Epithelial cell of proximal tubule (primary cell): ENCODE results near the gene SH2B3. TPM values are rescaled to one million over a fixed set of nuclear protein-coding genes. Genes with fewer than 3 reads are reported as not detected.
"Not testable (repeated sequence)": the region's sequence is repeated elsewhere in the genome, so short reads cannot be mapped to it uniquely, and the experiment has no call there.

ENCODE experiments used
- DNase-seq: peaks from one replicate; pipeline ENCODE4 v3.0.0-alpha.2; 2011; ENCODE audit warnings: low read depth
- H3K4me3 ChIP-seq: 2 replicates; pipeline ENCODE4 v1.5.1; 2011; ENCODE audit warnings: low read depth, mild to moderate bottlenecking, low read length
- total RNA-seq: library from RNA; depleted of rRNA; stranded (reverse); fragments of >200 nt; gene quantifications from 2 replicates; pipeline ENCODE4 v1.2.3, GENCODE V29; 2015
- TF ChIP-seq, protein P1 (sequence below): conservative IDR thresholded peaks from 2 replicates; pipeline ENCODE4 v1.5.1; 2012; ENCODE audit warnings: low read depth, mild to moderate bottlenecking, low read length

Gene SH2B3
- total RNA-seq, 1 donor from 2014 or later = 59.6 TPM

DNA sequence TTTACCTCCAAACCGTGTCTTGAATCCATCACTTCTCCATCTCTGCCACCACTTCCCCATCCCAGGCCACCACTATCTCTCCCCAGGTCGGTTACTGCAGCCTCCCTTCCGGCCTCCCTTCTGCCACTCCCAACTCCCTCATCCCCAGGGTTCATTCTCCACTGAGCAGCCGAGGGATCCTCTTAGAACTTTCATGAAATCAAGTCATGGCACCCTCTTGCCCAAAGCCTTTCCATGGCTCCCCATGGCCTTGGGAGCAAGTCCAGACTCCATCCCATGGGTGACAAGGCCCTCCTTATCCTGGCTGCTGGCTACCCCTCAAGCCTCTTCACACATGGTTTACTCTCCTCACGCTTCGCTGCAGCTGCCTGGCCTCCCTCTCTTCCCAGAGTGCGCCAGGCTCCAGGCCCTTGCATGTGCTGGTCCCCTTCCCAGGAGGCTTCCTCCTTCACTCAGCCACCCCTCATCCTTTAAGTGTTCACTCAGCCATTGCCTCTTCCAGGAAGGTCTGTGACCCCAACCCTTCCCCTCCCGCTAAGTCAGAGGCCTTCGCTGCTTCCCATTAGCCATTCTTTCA, 17.9 kb upstream of the SH2B3 start:
- TF ChIP-seq, protein P1, sequence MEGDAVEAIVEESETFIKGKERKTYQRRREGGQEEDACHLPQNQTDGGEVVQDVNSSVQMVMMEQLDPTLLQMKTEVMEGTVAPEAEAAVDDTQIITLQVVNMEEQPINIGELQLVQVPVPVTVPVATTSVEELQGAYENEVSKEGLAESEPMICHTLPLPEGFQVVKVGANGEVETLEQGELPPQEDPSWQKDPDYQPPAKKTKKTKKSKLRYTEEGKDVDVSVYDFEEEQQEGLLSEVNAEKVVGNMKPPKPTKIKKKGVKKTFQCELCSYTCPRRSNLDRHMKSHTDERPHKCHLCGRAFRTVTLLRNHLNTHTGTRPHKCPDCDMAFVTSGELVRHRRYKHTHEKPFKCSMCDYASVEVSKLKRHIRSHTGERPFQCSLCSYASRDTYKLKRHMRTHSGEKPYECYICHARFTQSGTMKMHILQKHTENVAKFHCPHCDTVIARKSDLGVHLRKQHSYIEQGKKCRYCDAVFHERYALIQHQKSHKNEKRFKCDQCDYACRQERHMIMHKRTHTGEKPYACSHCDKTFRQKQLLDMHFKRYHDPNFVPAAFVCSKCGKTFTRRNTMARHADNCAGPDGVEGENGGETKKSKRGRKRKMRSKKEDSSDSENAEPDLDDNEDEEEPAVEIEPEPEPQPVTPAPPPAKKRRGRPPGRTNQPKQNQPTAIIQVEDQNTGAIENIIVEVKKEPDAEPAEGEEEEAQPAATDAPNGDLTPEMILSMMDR = no peak
- no peak for DNase-seq
- H3K4me3 ChIP-seq = no peak overlapping the region

DNA sequence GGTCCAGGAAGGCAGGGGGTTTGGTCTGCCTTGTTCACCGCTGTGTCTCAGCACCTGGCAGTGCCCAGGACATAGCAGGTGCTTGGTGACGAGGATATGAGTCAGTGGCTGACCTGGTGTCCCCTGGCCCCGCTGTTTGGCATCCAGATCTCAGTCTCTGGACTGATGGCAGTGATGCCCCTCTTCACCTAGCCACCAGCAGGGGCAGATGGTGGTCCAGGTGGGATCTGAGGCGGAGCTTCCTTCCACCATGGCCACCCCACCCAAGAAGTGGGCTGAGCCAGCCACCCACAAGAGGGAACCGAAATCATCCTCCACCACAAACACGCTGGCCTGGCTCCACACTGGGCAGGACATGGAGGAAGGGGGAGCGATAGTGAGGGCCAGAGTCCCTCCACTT, 16.1 kb upstream of the SH2B3 start:
- DNase-seq = no peak

DNA sequence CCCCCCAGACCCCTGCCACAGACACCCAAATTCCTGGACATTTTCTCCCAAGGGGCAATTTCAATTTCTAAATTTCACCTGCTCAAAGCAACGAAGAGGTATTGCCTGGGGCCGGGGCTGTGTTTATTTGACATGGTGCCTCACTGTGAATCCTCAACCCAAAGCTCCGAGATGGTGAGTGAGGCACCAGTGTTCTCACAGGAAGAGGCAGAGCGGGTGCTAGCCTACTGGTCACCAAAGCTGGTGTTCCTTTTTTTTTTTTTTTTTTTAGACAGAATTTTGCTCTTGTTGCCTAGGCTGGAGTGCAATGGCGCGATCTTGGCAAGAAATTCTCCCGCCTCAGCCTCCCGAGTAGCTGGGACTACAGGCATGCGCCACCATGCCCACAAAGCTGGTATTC, 14.8 kb upstream of the SH2B3 start:
- TF ChIP-seq, protein P1 = no peak
- no peak for DNase-seq
- H3K4me3 ChIP-seq = no peak overlapping the region

More for the DNA sequence above, 16.1 kb upstream of the SH2B3 start:
- TF ChIP-seq, protein P1 = no peak
- H3K4me3 ChIP-seq = no peak overlapping the region

DNA sequence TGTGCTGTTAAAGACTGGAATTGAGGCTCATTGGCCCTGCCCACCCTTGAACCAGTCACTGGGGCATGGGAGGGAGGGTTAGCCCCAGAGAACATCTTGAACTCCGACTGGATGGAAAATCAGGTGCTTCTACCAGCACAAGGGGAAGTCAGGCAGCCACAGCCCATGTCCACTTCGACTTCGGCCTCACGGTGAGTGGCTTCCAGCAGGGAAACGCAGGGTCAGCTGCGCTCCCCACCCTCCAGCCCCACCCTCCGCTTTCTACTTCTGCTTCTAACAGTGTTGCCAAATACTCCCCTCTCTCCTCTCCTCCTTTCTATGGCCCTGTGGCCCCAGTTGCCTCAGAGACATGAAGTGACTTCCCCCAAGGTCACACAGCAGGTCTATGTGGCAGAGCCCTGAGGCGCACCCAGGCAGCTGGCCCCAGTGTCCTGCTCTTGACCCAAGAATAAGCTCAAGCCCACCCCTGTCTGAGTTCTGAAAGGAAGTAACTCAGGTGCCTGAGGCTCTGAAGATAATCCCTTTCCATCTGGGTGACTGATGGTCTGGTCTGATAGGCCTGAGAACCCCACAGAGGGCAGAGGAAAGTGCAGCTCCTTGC, 11.9 kb upstream of the SH2B3 start:
- TF ChIP-seq, protein P1 = no peak
- no peak for DNase-seq
- H3K4me3 ChIP-seq = no peak overlapping the region

DNA sequence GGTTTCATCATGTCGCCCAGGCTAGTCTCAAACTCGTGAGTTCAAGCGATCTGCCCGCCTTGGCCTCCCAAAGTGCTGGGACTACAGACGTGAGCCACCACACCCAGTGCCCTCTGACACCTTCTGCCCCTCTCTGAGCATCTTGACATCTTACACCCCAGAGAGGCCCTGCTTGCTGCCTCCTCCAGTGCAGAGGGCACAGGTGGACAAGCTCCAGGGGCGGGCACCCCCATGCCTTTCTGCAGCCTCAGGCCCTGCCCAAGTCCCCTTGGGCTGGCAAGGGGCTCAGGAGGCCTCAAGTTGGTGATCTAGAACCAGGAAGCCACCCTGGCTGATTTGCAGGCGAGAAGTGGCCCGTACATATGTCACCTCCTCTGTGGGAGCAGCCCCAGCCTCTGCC, 11.2 kb upstream of the SH2B3 start:
- TF ChIP-seq, protein P1 = no peak
- no peak overlapping the region for H3K4me3 ChIP-seq
- no peak for DNase-seq

DNA sequence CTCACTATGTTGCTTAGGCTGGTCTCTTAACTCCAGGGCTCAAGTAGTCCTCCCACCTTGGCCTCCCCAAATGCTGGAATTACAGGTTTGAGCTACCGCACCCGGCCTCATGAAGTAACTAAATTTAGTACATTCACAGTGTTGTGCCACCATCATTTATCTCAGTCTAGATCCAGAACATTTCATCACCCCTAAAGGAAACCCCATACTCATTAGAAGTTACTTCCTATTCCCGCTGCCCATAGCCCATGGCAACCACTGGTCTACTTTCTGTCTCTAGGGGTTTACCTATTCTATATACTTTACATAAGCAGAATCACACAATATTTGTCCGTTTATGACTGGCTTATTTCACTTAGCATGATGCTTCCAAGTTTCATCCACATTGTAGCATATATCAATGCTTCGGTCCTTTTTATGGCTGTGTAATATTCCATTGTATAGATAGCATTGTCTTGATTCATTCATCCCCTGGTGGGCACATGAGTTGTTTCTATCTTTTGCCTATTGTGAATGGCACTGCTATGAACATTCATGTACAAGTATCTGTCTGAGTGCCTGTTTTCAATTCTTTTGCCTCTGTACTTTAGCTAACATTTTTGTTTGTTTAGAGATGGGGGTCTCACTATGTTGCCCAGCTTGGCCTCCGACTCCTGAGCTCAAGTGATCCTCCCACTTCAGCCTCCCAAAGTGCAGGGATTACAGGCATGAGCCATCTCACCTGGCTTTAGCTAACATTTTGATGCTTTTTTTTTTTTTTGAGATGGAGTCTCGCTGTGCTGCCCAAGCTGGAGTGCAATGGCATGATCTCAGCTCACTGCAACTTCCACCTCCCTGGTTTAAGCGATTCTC, 10.2 kb upstream of the SH2B3 start:
- TF ChIP-seq, protein P1 = no peak
- no peak for DNase-seq

DNA sequence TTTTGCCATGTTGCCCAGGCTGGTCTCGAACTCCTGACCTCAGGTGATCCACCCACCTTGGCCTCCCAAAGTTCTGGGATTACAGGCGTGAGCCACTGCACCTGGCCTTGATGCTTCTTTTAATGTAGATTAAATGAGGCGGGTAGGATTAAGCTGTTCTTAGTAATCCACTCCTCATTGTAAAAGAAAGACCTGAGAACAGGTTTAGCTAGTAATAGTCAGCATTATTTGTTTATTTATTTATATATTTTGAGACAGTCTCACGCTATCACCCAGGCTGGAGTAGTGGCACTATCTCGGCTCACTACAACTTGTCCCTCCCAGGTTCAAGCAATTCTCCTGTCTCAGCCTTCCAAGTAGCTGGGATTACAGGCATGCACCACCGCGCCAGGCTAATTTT, 9.5 kb upstream of the SH2B3 start:
- not testable (repeated sequence) for H3K4me3 ChIP-seq, DNase-seq

More for the DNA sequence above, 10.2 kb upstream of the SH2B3 start:
- no peak overlapping the region for H3K4me3 ChIP-seq
